HG02610 (cell line): Measurements from ENCODE around the gene MPP4.
"Not testable (repeated sequence)": the region's sequence is repeated elsewhere in the genome, so short reads cannot be mapped to it uniquely, and the experiment has no call there.

Source experiments
- ATAC-seq: cut with Tn5 transposase; IDR thresholded peaks from one replicate; pipeline ENCODE4 v1.9.1; 2021; ENCODE audit warnings: mild to moderate bottlenecking, moderate library complexity; ENCODE audit not compliant: unreplicated experiment

Gene MPP4

GRCh38 chr2:201673546-201673945 is 24.9 kb downstream of the MPP4 start:
- ATAC-seq: no peak

GRCh38 chr2:201671205-201671604 is 27.2 kb downstream of the MPP4 start:
- not testable (repeated sequence) for ATAC-seq

- ATAC-seq: no peak
Measured at GRCh38 chr2:201669865-201670264, 28.6 kb downstream of the MPP4 start.

- no peak for ATAC-seq
Measured at GRCh38 chr2:201668402-201668910, 30.0 kb downstream of the MPP4 start.

GRCh38 chr2:201664334-201664733 is 34.1 kb downstream of the MPP4 start:
- ATAC-seq: no peak

- no peak for ATAC-seq
Measured at GRCh38 chr2:201661366-201661765, 37.1 kb downstream of the MPP4 start.

GRCh38 chr2:201660293-201660895 is 38.0 kb downstream of the MPP4 start:
- ATAC-seq: no peak

GRCh38 chr2:201656740-201657139 is 41.7 kb downstream of the MPP4 start:
- ATAC-seq: no peak

GRCh38 chr2:201656102-201656501 is 42.3 kb downstream of the MPP4 start:
- ATAC-seq: no peak

GRCh38 chr2:201654616-201655384 is 43.6 kb downstream of the MPP4 start:
- no peak for ATAC-seq

- no peak for ATAC-seq
Measured at GRCh38 chr2:201653221-201653620, 45.2 kb downstream of the MPP4 start.

- no peak for ATAC-seq
Measured at GRCh38 chr2:201649442-201649841, 49.0 kb downstream of the MPP4 start.

- ATAC-seq: no peak
Measured at GRCh38 chr2:201647431-201647830, 51.0 kb downstream of the MPP4 start.

GRCh38 chr2:201644001-201644400 is 54.4 kb downstream of the MPP4 start:
- no peak for ATAC-seq

- ATAC-seq: peak; percentile 35
Measured at GRCh38 chr2:201643216-201643890, 55.1 kb downstream of the MPP4 start, which contains the start of gene TMEM237. TMEM237 (minus strand) TSS chr2:201643503; CDS start chr2:201643400, 103 bp downstream.

GRCh38 chr2:201642579-201643215 is 55.7 kb downstream of the MPP4 start:
- peak; percentile 74 for ATAC-seq

GRCh38 chr2:201642086-201642578 is 56.3 kb downstream of the MPP4 start:
- ATAC-seq: peak; percentile 37

GRCh38 chr2:201639205-201639604 is 59.2 kb downstream of the MPP4 start:
- no peak for ATAC-seq

GRCh38 chr2:201638326-201638725 is 60.1 kb downstream of the MPP4 start:
- no peak for ATAC-seq

- ATAC-seq: no peak
Measured at GRCh38 chr2:201633661-201634249, 64.7 kb downstream of the MPP4 start.

GRCh38 chr2:201631041-201631440 is 67.4 kb downstream of the MPP4 start:
- no peak for ATAC-seq
